LNCAP (cell line): ENCODE data around the gene OBSL1.

ENCODE experiments used
- TF ChIP-seq, protein P1 (sequence below): fragments of 450-650 bp; IDR thresholded peaks from 2 replicates; pipeline ENCODE4 v1.5.1; 2017; ENCODE audit warnings: mild to moderate bottlenecking

Gene OBSL1

DNA sequence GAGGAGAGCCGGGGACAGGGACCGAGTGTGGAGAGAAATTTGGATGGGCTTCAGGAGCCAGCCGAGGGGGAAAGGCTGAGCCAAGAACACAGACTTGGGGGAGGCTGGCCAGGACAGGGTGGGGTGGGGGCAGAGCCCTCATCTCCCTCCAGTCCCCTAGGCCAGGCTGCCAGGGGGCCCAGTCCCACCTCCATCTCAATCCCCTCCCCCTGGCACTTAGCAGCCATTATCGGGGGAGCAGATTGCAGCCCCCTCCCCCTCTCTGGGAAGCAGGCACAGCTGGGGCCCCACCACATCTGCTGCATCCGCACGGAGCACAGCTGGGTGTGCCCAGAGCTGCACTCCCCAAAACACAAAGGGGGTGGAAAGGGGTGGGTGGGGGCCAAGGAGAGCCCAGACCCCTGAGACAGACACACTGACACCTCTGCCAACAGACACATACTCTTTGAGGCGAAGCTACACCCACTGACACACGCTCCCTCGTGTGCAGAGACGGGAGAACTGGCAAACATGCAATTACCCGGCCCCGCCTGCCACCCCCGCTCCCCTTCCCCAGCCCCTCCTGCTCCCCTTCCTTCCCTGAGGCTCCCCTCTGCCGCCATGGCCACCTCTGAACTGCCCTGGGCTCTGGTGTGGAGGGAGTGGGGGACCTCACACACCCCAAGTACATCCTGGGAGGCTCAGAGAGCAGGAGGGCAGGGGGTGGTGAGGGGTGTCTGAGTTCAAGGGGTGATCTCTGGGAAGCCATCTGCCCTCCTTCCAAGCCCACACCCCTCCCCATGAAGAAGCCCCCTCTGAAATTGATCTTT is 62.2 kb downstream of the OBSL1 start:
- TF ChIP-seq, protein P1, sequence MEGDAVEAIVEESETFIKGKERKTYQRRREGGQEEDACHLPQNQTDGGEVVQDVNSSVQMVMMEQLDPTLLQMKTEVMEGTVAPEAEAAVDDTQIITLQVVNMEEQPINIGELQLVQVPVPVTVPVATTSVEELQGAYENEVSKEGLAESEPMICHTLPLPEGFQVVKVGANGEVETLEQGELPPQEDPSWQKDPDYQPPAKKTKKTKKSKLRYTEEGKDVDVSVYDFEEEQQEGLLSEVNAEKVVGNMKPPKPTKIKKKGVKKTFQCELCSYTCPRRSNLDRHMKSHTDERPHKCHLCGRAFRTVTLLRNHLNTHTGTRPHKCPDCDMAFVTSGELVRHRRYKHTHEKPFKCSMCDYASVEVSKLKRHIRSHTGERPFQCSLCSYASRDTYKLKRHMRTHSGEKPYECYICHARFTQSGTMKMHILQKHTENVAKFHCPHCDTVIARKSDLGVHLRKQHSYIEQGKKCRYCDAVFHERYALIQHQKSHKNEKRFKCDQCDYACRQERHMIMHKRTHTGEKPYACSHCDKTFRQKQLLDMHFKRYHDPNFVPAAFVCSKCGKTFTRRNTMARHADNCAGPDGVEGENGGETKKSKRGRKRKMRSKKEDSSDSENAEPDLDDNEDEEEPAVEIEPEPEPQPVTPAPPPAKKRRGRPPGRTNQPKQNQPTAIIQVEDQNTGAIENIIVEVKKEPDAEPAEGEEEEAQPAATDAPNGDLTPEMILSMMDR, result no peak

DNA sequence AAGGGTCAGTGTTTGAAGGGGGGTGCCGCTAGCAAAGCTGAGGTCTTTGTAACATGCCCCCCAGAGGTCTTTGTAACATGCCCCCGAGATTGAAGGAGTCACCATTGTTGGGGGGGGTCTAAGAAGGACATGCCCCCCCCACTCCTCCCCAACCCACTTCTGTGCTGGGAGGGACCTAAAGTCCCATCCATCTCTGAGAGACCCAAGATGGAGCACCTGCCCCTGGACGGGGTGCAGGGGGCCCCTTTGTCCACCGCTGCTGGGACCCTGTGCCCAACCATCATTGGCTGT is 63.0 kb downstream of the OBSL1 start:
- TF ChIP-seq, protein P1, result no peak

DNA sequence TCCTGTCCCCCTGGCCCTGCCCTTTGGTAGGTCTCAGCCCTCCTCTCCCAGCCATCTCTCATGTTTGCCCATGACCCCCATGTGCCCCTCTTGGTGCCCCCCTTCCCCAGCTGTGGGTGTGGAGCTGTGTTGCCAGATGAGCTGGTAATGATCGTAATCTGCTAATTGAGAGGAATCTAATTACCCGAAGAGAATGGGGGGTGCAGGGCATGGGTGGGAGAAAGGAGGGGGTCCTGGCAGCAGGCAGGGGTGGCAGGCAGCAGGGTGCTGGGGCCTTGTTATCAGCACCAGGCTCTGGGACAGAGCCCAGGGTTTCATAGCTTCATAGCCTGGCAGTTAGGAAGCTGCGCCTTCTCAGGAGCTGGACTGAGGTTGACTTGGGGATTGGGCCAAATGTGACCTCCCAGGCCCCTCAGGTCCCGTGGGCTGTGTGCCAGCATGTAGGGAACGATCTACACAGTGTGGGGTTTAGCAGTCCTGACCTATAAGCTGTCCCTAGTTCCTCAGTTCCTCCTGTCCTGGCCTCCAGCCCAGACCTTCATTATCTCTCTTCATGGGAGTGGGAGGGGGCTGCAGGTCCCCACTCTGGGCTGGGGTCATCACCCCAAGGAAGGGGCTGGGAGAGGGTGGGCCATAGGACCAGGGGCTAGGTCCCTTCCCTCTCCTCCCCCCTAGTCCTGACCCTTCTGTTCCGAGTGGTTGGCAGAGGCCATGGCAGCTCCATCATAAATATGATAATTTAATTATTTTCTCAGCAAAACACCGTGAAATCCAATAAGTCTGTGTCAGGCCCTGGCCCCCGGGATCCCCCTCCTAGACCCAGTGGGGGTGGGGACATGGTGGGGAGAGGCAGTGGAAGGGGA is 63.5 kb downstream of the OBSL1 start:
- TF ChIP-seq, protein P1, result no peak

DNA sequence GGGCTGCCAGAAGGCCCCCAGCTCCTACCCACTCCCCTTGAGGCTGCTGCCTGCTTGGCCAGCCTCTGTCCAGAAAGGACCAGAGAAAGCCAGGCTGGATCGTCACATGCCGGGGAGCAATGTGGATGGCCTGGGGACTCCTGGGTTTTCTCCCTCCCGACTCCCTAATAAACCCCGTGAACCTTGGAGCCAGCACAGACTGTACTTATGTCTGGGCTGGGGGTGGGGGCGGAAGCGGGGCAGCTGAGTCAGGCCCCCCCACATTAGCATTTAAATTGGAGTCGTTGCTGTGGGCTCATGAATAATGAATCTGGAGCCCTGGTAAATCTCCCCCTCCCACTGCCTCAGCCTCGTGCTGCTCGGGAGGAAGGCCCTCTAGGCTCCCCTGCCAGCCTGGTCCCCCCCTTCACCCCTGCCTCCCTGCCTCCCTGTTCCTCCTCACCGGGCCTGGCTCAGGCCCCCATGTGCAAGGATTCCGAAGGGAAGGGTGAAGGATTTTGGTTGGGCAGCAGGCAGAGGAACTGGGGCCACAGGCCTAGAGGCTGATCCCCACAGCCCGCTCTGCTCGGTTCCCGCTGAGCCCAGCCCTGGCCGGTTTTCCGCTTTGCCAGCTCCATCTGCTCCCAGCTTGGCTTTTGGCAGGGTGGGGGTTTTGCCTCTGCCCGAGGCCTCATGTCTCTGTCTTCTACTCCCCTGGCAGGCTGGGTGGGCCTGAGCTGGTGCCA is 64.4 kb downstream of the OBSL1 start:
- TF ChIP-seq, protein P1, result no peak

DNA sequence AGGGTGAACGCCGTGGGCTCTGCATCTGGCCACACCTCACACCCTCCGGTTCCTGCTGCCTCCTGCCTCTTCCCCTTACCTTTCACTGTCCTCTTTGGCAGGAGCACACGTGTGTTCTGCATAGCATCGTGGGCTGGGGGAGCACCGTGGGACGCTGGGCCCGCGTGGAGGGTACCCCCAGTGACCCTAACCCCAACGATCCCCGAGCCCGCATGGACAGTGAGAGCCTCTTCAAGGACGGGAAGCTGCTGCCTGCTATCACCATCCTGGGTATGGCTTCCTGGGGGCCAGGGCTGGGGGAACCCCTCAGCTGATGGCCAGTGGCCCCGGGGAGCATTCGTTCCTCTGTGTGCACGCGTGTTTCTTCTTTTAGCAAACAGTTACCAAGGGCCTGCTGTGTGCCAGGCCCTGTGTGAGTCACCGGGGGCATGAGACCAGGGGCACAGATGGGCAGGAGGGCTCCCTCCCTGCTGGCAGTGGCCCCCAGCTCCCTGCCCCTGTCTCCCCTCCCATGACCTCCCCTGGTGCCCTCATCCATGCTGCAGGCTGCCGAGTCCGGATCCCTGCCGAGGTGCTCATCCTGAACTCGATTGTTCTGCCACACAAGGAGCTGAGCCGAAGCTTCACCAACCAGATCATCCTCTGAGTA is 65.1 kb downstream of the OBSL1 start:
- TF ChIP-seq, protein P1, result no peak

DNA sequence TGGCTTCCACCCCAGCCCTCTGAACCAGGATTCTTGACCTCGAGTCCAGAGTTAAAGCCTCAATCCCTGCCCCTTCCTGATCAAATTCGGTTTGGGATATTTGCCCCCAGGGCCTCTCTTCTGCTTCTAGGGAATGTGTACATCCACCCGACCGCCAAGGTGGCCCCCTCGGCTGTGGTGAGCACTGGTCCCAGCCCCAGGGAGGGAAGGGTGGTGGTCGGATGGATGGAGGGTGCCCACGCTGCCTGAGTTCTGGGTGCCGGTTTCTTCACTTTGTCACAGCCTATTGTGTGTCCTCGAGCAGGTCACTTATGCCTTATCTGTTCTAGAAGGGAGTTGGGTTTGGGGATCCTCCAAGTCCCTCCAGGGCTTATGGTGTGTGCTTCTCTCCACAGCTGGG is 65.8 kb downstream of the OBSL1 start:
- TF ChIP-seq, protein P1, result no peak

DNA sequence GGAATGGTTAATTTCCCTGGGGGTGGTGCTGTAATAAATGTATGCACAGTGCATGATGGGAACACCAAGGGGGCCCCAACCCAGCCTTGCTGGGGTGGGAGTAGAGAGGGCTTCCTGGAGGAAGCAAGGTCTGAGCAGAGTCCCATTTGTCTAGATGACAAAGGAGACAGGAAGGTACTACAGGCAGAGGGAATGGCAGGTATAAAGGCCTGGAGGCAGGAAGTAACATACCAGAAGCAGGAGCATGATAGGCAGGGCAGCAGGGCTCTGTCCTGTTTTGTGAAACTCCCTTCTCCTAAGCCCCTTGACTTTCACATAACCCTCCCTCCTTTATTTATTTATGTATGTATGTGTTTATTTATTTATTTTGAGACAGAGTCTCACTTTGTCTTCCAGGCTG is 68.7 kb downstream of the OBSL1 start:
- TF ChIP-seq, protein P1, result no peak
